Ectodermal cell (in vitro differentiated cells): ENCODE data around the gene NAB1. TPM values are rescaled to one million over a fixed set of nuclear protein-coding genes. Genes with fewer than 3 reads are reported as not detected.
A peak's percentile ranks its signal among the peaks of the same experiment; 100 is the strongest.
"Not testable (repeated sequence)": the region's sequence is repeated elsewhere in the genome, so short reads cannot be mapped to it uniquely, and the experiment has no call there.

Experiments
- H3K27ac ChIP-seq: 2 replicates; pipeline ENCODE4 v1.7.0; 2013; ENCODE audit warnings: mild to moderate bottlenecking, low read depth, low read length; ENCODE audit not compliant: insufficient read depth, poor library complexity, severe bottlenecking
- H3K27me3 ChIP-seq: 2 replicates; pipeline ENCODE4 v1.7.0; 2013; ENCODE audit warnings: mild to moderate bottlenecking, low read length; ENCODE audit not compliant: insufficient read depth, control insufficient read depth, poor library complexity, severe bottlenecking
- H3K36me3 ChIP-seq: one replicate; pipeline ENCODE4 v1.7.0; 2013; ENCODE audit warnings: low read length; ENCODE audit not compliant: control insufficient read depth, insufficient read depth
- H3K4me1 ChIP-seq: one replicate; pipeline ENCODE4 v1.7.0; 2013; ENCODE audit warnings: low read length; ENCODE audit not compliant: control insufficient read depth, insufficient read depth
- H3K4me3 ChIP-seq: 2 replicates; pipeline ENCODE4 v1.7.0; 2013; ENCODE audit warnings: low read depth, low read length, control low read depth; ENCODE audit not compliant: insufficient read depth
- H3K9me3 ChIP-seq: 2 replicates; pipeline ENCODE4 v1.7.0; 2013; ENCODE audit warnings: mild to moderate bottlenecking, low read length, moderate library complexity; ENCODE audit not compliant: control insufficient read depth
- WGBS, 2 experiments: methylation state at CpG; one replicate each; pipeline ENCODE4 v1.1.7; 2013; ENCODE audit warnings: missing lambda C conversion rate in 2 of 2; 5-methylcytosine and 5-hydroxymethylcytosine counted together
- polyA plus RNA-seq, 4 experiments: library from polyadenylated mRNA; stranded (reverse); fragments of 50-300 nt; gene quantifications; one replicate each; pipeline ENCODE4 v1.2.3, GENCODE V29; 2013

Gene NAB1, protein sequence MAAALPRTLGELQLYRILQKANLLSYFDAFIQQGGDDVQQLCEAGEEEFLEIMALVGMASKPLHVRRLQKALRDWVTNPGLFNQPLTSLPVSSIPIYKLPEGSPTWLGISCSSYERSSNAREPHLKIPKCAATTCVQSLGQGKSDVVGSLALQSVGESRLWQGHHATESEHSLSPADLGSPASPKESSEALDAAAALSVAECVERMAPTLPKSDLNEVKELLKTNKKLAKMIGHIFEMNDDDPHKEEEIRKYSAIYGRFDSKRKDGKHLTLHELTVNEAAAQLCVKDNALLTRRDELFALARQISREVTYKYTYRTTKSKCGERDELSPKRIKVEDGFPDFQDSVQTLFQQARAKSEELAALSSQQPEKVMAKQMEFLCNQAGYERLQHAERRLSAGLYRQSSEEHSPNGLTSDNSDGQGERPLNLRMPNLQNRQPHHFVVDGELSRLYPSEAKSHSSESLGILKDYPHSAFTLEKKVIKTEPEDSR
- 42.8 TPM for polyA plus RNA-seq (2013, experiment 1 of 4)
- 36.3 TPM for polyA plus RNA-seq (2013, experiment 2 of 4)
- 32.0 TPM for polyA plus RNA-seq (2013, experiment 3 of 4)
- polyA plus RNA-seq (2013, experiment 4 of 4) = 29.0 TPM

GRCh38 chr2:190649035-190649797 is at the start of gene NAB1:
Gene NAB1 (plus strand): TSS chr2:190649083. CDS start chr2:190659177, 10,094 bp downstream.
- Histone ChIP-seq H3K36me3 (no peaks in the 10 kb centered on the region), H3K27ac (peak within 1 kb of the TSS; percentile 29), H3K4me1 (no peaks in the 10 kb centered on the region), H3K9me3 (no peaks in the 10 kb centered on the region), H3K27me3 (peaks cover 16% of the 10 kb centered on the region), H3K4me3 (peak within 1 kb of the TSS; percentile 85)
- 0 to 1% methylated on average over 92 to 94 of the region's 95 CpGs for WGBS, 2 experiments

GRCh38 chr2:190599546-190600220 is 49.2 kb upstream of the NAB1 start:
- H3K4me3 ChIP-seq = no peak overlapping the region
- no peak overlapping the region for H3K27ac ChIP-seq
- no peaks in the 10 kb centered on the region for H3K36me3 ChIP-seq
- no peaks in the 10 kb centered on the region for H3K9me3 ChIP-seq
- H3K4me1 ChIP-seq = no peaks in the 10 kb centered on the region
- H3K27me3 ChIP-seq = no peaks in the 10 kb centered on the region
- 89 to 90% methylated on average over 8 of the region's 8 CpGs for WGBS, 2 experiments

- no peak overlapping the region for H3K4me3 ChIP-seq
- no peaks in the 10 kb centered on the region for H3K4me1 ChIP-seq
- no peaks in the 10 kb centered on the region for H3K27me3 ChIP-seq
- H3K36me3 ChIP-seq = no peaks in the 10 kb centered on the region
- 93 to 95% methylated on average over 5 of the region's 5 CpGs for WGBS, 2 experiments
- no peak overlapping the region for H3K27ac ChIP-seq
- no peaks in the 10 kb centered on the region for H3K9me3 ChIP-seq
These were observed 48.4 kb upstream of the NAB1 start for GRCh38 chr2:190600293-190601103.

DNA sequence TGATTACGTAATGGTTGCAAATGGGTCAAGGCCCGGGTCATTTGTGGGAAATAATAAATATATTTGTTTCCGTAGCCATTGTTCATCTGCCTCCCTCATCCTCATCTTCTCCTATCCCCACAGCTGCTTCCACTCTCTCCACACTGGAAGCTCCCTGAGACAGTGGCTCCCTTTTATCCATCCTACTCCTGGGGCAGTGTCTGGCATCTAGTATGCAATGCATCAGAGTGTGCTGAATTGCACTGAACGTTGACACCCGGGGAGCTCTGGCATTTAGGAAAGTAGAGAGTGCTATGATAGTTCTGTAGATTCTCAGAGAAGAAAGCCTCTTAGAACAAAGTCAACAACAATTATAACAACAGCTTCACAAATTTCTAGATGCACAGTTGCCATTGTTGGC is 45.5 kb upstream of the NAB1 start:
- Histone ChIP-seq H3K36me3 (no peaks in the 10 kb centered on the region), H3K9me3 (no peaks in the 10 kb centered on the region), H3K27me3 (no peaks in the 10 kb centered on the region), H3K4me1 (no peaks in the 10 kb centered on the region), H3K27ac (no peak overlapping the region), H3K4me3 (no peak overlapping the region)
- 95 to 98% methylated on average over 3 to 5 of the region's 5 CpGs for WGBS, 2 experiments

GRCh38 chr2:190607014-190607597 is 41.8 kb upstream of the NAB1 start:
- 65 to 70% methylated on average over 4 of the region's 4 CpGs for WGBS, 2 experiments
- no peak overlapping the region for H3K27ac ChIP-seq
- H3K27me3 ChIP-seq = no peaks in the 10 kb centered on the region
- no peaks in the 10 kb centered on the region for H3K36me3 ChIP-seq
- no peaks in the 10 kb centered on the region for H3K4me1 ChIP-seq
- no peaks in the 10 kb centered on the region for H3K9me3 ChIP-seq
- H3K4me3 ChIP-seq = no peak overlapping the region

GRCh38 chr2:190607657-190608357 is 41.1 kb upstream of the NAB1 start:
- no peak overlapping the region for H3K4me3 ChIP-seq
- H3K4me1 ChIP-seq = no peaks in the 10 kb centered on the region
- H3K27ac ChIP-seq = no peak overlapping the region
- 77 to 78% methylated on average over 11 of the region's 11 CpGs for WGBS, 2 experiments
- no peaks in the 10 kb centered on the region for H3K27me3 ChIP-seq
- no peaks in the 10 kb centered on the region for H3K9me3 ChIP-seq
- H3K36me3 ChIP-seq = no peaks in the 10 kb centered on the region

DNA sequence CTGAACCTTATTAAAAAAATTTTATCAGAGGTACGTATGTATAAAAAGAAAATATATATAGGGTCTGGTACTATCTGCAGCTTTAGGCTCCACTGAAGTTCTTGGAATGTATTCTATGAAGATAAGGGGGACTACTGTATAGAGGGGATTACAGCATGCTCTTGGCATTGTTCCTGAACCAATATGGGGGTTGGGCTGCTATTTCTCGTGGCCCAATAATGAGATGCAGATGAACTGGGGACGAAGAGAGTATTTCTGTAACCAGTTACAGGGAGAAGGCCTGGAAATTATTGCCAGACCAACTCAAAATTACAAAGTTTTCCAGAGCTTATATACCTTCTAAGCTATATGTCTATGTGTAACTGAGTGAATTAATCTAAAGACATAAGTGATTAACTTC is 40.0 kb upstream of the NAB1 start:
- not testable (repeated sequence) for H3K36me3 ChIP-seq, H3K27ac ChIP-seq, H3K4me3 ChIP-seq, H3K4me1 ChIP-seq, H3K27me3 ChIP-seq, H3K9me3 ChIP-seq
- WGBS, 2 experiments = 93 to 96% methylated on average over 3 of the region's 3 CpGs

DNA sequence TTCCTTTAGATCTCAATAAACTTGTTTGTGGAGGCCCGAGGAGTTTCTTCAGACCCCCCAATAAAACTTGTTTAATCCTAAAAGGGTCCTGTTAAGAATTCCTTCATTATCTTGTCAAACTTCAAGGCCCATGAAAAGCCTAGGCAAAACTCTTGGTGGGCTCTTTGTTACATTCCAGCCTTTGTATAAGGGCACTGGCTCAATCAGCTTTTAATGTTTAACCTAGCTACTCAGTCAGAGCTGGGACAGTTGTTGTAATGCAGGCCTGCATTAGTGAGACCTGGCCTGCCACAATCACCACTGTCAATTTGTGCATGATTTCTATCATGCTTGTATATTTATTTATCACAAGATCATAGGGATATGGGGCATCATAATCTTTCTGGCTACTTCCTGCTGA is 39.5 kb upstream of the NAB1 start:
- WGBS, 2 experiments = 92 to 94% methylated on average over 1 of the region's 1 CpG
- H3K27ac ChIP-seq, H3K4me3 ChIP-seq: not testable (repeated sequence)

GRCh38 chr2:190610528-190610927 is 38.4 kb upstream of the NAB1 start:
- H3K36me3 ChIP-seq, H3K27me3 ChIP-seq, H3K4me3 ChIP-seq, H3K9me3 ChIP-seq, H3K4me1 ChIP-seq, H3K27ac ChIP-seq: not testable (repeated sequence)
- WGBS, 2 experiments = 89 to 100% methylated on average over 1 of the region's 2 CpGs

More for the DNA sequence above, 39.5 kb upstream of the NAB1 start:
- H3K4me1 ChIP-seq, H3K27me3 ChIP-seq, H3K9me3 ChIP-seq, H3K36me3 ChIP-seq: not testable (repeated sequence)
